22Rv1 (cell line): ENCODE results near the gene KCNMB3.

Experiments used
- CTCF ChIP-seq: fragments of 450-650 bp; IDR thresholded peaks from 2 replicates; pipeline ENCODE4 v1.5.1; 2017; ENCODE audit warnings: mild to moderate bottlenecking
- ZFX ChIP-seq: fragments of 450-650 bp; IDR thresholded peaks from 2 replicates; pipeline ENCODE4 v1.6.1; 2017; ENCODE audit warnings: antibody characterized with exemption, borderline replicate concordance

GRCh38 chr3:179260949-179261765 lies 10.2 kb upstream of the KCNMB3 start:
- no peak for TF ChIP-seq CTCF
- TF ChIP-seq ZFX: no peak
